GM19455 (cell line): Measurements from ENCODE around the gene CD180.

Source experiments
- ATAC-seq: cut with Tn5 transposase; IDR thresholded peaks from one replicate; pipeline ENCODE4 v1.9.1; 2021; ENCODE audit not compliant: unreplicated experiment

CD180 gene

GRCh38 chr5:67214036-67214435 is 17.4 kb upstream of the CD180 start:
- no peak for ATAC-seq

DNA sequence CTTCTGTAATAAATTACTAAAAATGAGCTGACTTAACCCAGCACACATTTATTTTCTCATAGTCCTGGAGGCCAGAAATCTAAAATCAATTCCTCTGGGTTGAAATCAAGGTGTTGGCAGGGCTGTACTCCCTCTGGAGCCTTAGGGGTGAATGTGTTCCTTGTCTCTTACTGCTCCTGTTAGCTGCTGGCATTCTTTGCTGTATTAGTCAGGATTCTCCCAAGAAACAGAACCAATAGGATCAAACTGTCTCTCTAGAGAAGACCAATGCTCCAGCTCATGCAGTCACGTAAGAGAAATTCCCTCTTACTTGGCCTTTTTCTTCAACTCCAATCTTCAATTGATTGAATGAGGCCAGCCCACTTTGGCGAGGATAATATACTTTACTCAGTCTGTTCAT is 15.3 kb upstream of the CD180 start:
- no peak for ATAC-seq

GRCh38 chr5:67209141-67209771 is 12.7 kb upstream of the CD180 start:
- ATAC-seq = peak; percentile 16

- ATAC-seq = no peak
Observed at GRCh38 chr5:67208403-67208802, 11.8 kb upstream of the CD180 start.

- peak; percentile 83 for ATAC-seq
Observed at GRCh38 chr5:67206929-67207328, 10.3 kb upstream of the CD180 start.

GRCh38 chr5:67206461-67206860 is 9.9 kb upstream of the CD180 start:
- peak; percentile 39 for ATAC-seq

DNA sequence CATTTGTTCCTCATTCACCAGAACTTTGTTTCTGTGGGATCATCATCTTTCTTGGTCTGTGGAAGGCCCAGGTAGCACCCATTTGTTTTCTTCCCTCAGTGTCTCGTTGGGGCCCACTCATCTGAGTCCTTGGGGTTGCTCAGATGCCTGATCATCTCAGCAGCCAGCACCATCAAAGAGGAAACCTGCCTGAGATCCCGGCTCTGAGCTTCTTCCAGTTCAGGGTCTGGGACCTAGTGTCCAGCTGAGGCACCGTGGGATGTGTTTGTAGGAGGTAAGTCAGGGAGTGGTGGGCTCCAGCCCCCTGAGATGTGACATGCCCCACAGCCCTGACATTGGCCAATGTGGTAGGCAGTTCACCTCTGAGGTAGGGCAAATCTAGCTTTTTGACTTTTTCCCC is 9.4 kb upstream of the CD180 start:
- ATAC-seq = no peak

GRCh38 chr5:67204821-67205220 is 8.2 kb upstream of the CD180 start:
- no peak for ATAC-seq

DNA sequence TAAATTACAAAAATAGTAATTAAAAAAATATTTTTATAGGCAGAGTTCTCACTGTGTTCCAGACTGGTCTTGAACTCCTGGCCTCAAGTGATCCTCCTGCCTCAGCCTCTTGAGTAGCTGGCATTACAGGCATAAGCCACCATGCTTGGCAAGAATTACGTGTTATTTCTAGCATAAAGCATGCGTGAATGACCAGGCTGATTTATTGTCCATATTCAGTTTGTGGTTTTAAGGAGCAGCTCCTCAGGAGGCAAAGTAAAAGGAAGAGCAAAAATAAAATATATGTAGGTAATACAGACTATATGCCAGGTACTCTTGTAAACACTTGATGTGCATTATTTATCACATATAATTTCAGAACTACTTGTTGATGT is 7.1 kb upstream of the CD180 start:
- ATAC-seq = no peak

GRCh38 chr5:67202828-67203227 is 6.2 kb upstream of the CD180 start:
- no peak for ATAC-seq

- no peak for ATAC-seq
Observed at GRCh38 chr5:67201897-67202549, 5.4 kb upstream of the CD180 start.

DNA sequence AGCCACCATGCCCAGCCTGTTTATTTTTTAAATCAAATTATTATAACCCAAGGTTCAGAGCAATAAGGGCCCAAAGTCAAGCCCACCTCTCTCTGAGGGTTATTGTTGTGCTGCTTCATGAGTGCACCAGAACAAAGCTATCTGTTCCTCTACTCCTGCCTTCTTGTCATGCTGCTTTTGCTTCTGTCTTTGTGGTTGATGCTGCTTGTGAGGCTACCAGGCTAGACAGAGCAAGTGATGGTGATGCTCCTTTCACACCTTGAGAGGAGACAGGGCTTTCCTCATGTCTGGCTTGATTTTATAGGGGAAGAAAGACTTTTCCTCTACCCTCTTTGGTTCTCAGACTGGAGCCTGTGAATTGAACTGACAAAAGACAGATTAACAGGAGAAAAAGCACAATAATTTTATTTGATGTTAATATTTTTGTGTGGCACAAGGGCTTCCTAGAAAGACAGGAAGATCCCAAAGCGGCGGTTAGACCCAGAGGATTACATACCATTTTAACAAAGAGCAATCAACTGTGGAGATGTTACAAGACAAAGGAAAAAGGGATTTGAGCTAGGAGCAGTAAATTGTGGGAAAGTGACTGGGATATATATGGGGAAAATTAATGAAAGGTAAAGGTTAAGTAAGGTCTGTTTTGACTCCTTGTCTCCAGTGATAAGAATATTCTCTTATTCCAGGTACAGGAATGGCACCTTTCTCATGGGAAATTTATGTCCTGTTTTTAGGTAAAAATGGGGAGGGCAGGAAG is 4.4 kb upstream of the CD180 start:
- no peak for ATAC-seq

GRCh38 chr5:67199859-67200258 is 3.3 kb upstream of the CD180 start:
- no peak for ATAC-seq

DNA sequence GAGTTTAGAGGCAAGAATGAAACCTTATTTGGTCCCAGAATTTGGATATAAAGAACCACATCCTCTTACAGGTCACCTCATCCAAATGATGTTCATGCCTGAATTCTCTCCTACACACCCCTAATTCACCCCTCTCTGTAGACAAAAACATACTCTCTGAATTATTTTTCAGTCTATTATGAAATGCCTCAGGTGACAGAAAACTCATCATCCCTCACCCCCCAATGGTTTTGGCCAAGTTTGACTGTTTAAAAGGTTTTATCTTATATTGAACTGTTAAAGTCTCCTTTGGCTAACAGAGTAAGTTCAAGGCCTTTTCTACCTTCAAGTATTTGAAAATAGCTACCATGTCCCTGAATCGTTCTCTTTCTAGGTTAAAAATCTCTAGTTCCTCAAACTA is 2.3 kb upstream of the CD180 start:
- no peak for ATAC-seq

DNA sequence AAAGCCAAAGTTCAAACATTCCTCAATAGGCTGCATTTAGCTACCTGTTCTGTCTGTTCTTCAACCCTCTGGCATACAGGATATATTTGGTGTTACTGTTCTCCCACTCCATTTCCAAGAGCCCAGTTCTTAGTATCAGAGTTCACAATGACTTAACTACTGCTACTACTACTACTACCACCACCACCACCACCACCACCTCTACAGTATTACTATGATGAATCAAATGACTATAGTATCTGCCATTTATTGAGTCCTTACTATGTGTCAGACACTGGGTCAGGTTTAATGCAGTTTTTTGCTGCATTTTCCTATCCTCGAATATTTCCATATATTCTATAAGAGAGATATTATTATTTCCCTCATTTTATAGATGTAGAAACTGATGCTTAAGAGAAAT is 937 bp upstream of the CD180 start:
- no peak for ATAC-seq

GRCh38 chr5:67195406-67196275 is 958 bp downstream of the CD180 start:
- ATAC-seq = peak; percentile 44

GRCh38 chr5:67194166-67194565 is 2.4 kb downstream of the CD180 start:
- no peak for ATAC-seq

- ATAC-seq = no peak
Observed at GRCh38 chr5:67193439-67193807, 3.2 kb downstream of the CD180 start.

DNA sequence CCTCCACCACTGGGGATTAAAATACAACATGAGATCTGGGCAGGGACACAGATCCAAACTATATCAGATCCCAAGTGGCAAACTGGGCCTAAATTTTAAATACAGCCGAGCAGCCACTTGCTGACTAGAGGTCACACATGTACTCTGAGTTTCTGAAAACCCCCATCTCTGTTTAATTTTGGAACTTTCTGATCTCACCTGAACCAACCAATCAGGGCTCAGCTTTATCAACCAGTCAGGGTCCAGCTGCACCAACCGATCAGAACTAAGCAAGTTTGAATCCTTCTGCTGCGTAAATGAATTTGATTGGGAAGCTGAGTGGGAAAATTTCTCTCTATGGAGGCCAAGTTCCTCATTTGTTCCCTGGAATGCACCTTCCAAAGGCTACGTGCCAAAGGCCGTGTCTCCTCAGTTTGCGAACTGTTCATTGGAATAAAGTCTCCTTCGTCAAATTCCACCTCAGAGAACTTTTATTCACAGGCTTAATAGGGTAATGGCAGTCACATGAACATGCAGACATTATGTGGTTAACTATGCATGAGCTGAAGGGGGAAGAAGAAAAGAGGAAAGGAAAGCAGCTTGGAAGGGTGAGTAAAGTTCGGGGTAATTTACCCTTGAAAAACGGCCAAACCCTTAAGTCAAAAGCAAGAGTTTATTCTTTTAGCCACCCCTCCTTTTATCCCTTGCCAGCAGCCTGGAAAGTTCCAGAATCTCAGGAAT is 3.7 kb downstream of the CD180 start:
- ATAC-seq = no peak

- ATAC-seq = no peak
Observed at GRCh38 chr5:67190861-67191260, 5.7 kb downstream of the CD180 start.

GRCh38 chr5:67190410-67190809 is 6.2 kb downstream of the CD180 start:
- no peak for ATAC-seq
